ENCODE measurements around the gene INSC. TPM values are rescaled to one million over a fixed set of nuclear protein-coding genes. Genes with fewer than 3 reads are reported as not detected.

INSC gene
- total RNA-seq, 1 experiment from 2014 or later, result 0.17 TPM

- ChIA-PET RAD21 (ENCODE audit: low non-redundant PET in 1 of 2, low total read pairs in 2 of 2, uncharacterized antibody in 2 of 2, unreplicated experiment in 2 of 2) (no interaction called here), POLR2A (no interaction called here), CTCF (interaction anchor here (1.1 to 6.1 kb wide), 2 partner anchors 12 to 164 kb away, joined by 3 to 122 read pairs; no protein-coding TSS in a partner anchor)
- no peaks in the 10 kb centered on the region for H3K27me3 ChIP-seq (ENCODE audit: insufficient read depth, low read length)
- no peak overlapping the region for H3K4me2 ChIP-seq (ENCODE audit: low read length)
- no peaks in the 10 kb centered on the region for H3K9me2 ChIP-seq (ENCODE audit: insufficient read depth)
- DNase-seq (ENCODE audit: low read depth, low spot score) (no peak), ATAC-seq (no peak)
- TF ChIP-seq ATF3 (IDR thresholded peaks at IDR 0.05), result no peak
- no peak for TF ChIP-seq SP1 (IDR thresholded peaks at IDR 0.05; ENCODE audit: low read depth)
- TF ChIP-seq SIN3A (IDR thresholded peaks at IDR 0.05; ENCODE audit: low read depth), result no peak
- TF ChIP-seq REST (IDR thresholded peaks at IDR 0.05; ENCODE audit: low read depth), result no peak
- TF ChIP-seq YY1 (IDR thresholded peaks at IDR 0.05; ENCODE audit: extremely low read depth, insufficient replicate concordance, low read depth, low read length), result no peak
- TF ChIP-seq CTCF (IDR thresholded peaks at IDR 0.05 in 2 of 3, conservative IDR thresholded peaks at IDR 0.05 in 1 of 3; ENCODE audit: borderline replicate concordance in 1 of 3, insufficient read depth in 1 of 3, low read depth in 2 of 3, low read length in 2 of 3), result no peak
- TF ChIP-seq EGR1 (IDR thresholded peaks at IDR 0.05; ENCODE audit: low read depth), result no peak
- H3K4me3 ChIP-seq (replicated peaks in 1 of 2; ENCODE audit: low read depth in 1 of 2, low read length in 2 of 2), result no peak overlapping the region
- H3K9me3 ChIP-seq (ENCODE audit: control insufficient read depth in 1 of 2, insufficient read depth in 1 of 2, low read depth in 1 of 2, low read length in 2 of 2), result no peaks in the 10 kb centered on the region
- H3K36me3 ChIP-seq (ENCODE audit: control insufficient read depth in 1 of 2, insufficient read depth in 2 of 2, low read length in 2 of 2), result no peaks in the 10 kb centered on the region
- H2AFZ ChIP-seq (ENCODE audit: low read depth, low read length, poor library complexity, severe bottlenecking), result no peak overlapping the region
- no peaks in the 10 kb centered on the region for H3K79me2 ChIP-seq (ENCODE audit: insufficient read depth, low read length)
- H4K20me1 ChIP-seq (ENCODE audit: insufficient read depth), result no peaks in the 10 kb centered on the region
- BruUV-seq (replicated peaks), result no TSS peak
- H3K4me1 ChIP-seq (ENCODE audit: control insufficient read depth in 1 of 2, insufficient read depth in 2 of 2, low read length in 2 of 2), result peaks cover 7 to 11% of the 10 kb centered on the region in 2 experiments; a peak in 2 of 4 replicates
- intact Hi-C loops (cut with micrococcal nuclease), result no loop called here
- no peak overlapping the region for H3K9ac ChIP-seq (ENCODE audit: low read length)
- H3K27ac ChIP-seq (ENCODE audit: low read depth, low read length), result no peak overlapping the region
Observed at GRCh38 chr11:15072551-15073143, 42.1 kb upstream of the INSC start.

Data from HCT116 (cell line).